ENCODE data around the gene RNASE8.

Gene RNASE8

DNA sequence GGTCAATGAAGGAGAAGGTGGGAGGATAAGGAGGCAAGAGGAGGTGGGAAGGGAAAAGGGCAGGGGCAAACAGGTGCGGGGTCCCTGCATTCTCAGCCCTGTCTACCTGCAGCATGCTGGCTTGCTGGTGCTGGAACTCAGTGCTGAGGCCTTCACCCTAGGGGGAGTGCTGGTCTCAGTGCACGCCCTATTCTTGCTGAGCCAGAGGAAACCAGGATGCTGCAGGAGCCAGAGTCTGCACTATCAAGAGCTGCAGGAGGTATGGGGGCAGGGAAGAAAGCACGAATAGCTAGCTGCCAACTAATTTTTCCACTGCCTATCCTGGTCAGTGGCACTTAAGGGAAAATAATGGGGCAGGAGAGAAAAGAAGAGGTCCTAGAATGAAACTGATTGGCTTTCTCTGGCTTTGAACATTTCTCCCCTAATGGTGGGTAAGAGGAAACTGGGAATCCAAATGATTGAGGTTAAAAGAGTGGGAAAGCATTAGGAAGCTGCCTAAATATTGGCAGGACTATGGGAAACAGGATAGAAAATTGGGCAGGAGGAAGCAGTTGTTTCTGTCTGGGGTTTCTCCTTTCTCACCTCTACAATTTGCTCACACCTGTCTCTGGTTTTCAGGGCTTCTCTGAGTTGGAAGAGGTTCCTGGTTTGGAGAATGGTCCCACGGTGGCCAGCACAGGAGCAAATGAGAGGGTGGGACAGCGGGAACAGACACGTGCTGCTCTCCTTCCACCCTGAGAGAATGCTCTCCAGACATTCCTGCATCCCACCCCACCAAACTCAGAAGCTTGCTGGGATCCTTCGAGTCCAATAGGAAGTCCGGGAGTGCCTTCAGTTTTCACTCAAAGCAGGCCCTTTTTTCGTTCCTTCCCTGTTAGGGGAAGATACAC, 45.1 kb downstream of the RNASE8 start:
- no peak for DNase-seq (ENCODE audit: low read depth, low spot score)
- peak overlapping the region; percentile 89 for H3K27ac ChIP-seq

GRCh38 chr14:21103411-21103709, 45.7 kb downstream of the RNASE8 start:
- H3K27ac ChIP-seq = peak overlapping the region; percentile 89
- DNase-seq (ENCODE audit: low read depth, low spot score) = no peak

- peak overlapping the region; percentile 89 for H3K27ac ChIP-seq
Measured at GRCh38 chr14:21103710-21104447, 46.3 kb downstream of the RNASE8 start.

GRCh38 chr14:21104448-21105060, 46.9 kb downstream of the RNASE8 start:
- DNase-seq (ENCODE audit: low read depth, low spot score) = no peak
- peak overlapping the region; percentile 89 for H3K27ac ChIP-seq

More at GRCh38 chr14:21103710-21104447, 46.3 kb downstream of the RNASE8 start:
- DNase-seq (ENCODE audit: low read depth, low spot score) = peak; percentile 73

DNA sequence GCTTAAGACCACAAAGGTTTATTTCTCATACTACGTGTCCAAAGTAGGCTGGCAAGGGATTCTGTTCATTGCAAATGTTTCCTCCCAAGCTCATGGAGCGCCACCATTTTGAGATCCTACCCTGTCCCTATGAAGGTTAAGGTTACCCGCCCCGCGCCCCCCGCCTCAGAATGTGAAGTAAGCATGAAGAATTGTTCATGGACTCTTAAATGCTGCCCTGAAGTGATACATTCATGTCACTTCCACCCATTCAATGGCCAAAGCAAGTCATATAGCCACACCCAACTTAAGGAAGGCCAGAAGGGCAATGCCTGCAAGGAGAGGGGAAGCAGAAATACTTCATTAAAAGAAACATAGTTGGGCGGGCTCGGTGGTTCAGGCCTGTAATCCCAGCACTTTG, 47.5 kb downstream of the RNASE8 start:
- DNase-seq (ENCODE audit: low read depth, low spot score) = no peak
- H3K27ac ChIP-seq = peak overlapping the region; percentile 89

- no peak for DNase-seq (ENCODE audit: low read depth, low spot score)
- peak overlapping the region; percentile 54 for H3K27ac ChIP-seq
Measured at GRCh38 chr14:21106176-21106497, 48.5 kb downstream of the RNASE8 start.

GRCh38 chr14:21106498-21107282, 49.1 kb downstream of the RNASE8 start:
- peak overlapping the region; percentile 54 for H3K27ac ChIP-seq
- DNase-seq (ENCODE audit: low read depth, low spot score) = no peak

DNA sequence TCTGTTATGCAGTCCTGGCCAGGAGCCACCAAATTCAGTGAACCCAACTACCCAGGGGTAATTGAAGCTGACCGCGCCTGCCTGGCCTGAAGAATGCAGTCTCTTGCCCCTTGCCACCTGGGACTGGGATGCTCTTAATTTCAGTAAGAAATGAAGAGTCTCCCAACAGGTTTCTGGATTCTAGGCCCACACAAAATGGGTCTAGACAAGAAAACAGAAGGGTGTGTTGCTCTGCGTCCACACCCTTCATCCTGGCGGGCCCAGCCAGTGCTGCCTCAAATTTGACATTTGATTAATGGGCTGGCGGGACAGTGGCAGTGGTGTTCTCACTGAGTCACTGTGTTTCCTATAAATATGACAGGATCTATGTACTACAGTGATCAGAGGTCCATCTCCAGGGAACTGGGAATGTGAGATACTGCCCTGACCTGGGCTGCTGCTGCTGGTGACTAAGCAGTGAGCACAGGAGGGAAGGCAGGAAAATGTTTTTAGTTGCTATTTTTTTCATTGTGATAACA, 49.7 kb downstream of the RNASE8 start:
- H3K27ac ChIP-seq = peak overlapping the region; percentile 54
- no peak for DNase-seq (ENCODE audit: low read depth, low spot score)

All from epithelial cell of prostate (primary cell).